Stimulated activated CD4-positive, alpha-beta T cell treated with anti-CD3 and anti-CD28 coated beads, Interleukin-1b, Interleukin-23, amount 100 ng/mL, for 1 hour (primary cell): ENCODE results near the gene NPY5R.

ENCODE experiments used
- DNase-seq, 2 donors: peaks; one replicate each; pipeline ENCODE4 v3.0.0-alpha.2; 2020; ENCODE audit warnings: low read depth in 2 of 2

NPY5R gene

GRCh38 chr4:163384926-163385325 is 41.2 kb downstream of the NPY5R start:
- DNase-seq, result no peak

GRCh38 chr4:163385466-163385865 is 41.8 kb downstream of the NPY5R start:
- DNase-seq, result no peak

GRCh38 chr4:163391756-163392155 is 48.1 kb downstream of the NPY5R start:
- no peak for DNase-seq

GRCh38 chr4:163392328-163392727 is 48.6 kb downstream of the NPY5R start:
- DNase-seq, result no peak

GRCh38 chr4:163393471-163393870 is 49.8 kb downstream of the NPY5R start:
- DNase-seq, result no peak

- DNase-seq, result no peak
Observed at GRCh38 chr4:163395055-163395454, 51.4 kb downstream of the NPY5R start.

GRCh38 chr4:163395758-163396157 is 52.1 kb downstream of the NPY5R start:
- DNase-seq, result no peak

GRCh38 chr4:163398238-163398637 is 54.5 kb downstream of the NPY5R start:
- no peak for DNase-seq

GRCh38 chr4:163400911-163401310 is 57.2 kb downstream of the NPY5R start:
- no peak for DNase-seq
